Cardiac septum (tissue), 1 donor: ENCODE measurements around the gene HAUS8. TPM values are rescaled to one million over a fixed set of nuclear protein-coding genes. Genes with fewer than 3 reads are reported as not detected.
A peak's percentile ranks its signal among the peaks of the same experiment; 100 is the strongest.
"Not testable (repeated sequence)": the region's sequence is repeated elsewhere in the genome, so short reads cannot be mapped to it uniquely, and the experiment has no call there.

ENCODE experiments used
- DNase-seq: peaks from one replicate; pipeline ENCODE4 v3.0.0-alpha.2; 2020; ENCODE audit warnings: low spot score
- intact Hi-C: fragments of 100-400 bp; cut with DNase I; formaldehyde crosslinking; loops from one replicate; pipeline ENCODE4 v1.14.0; 2022
- total RNA-seq: library from RNA; stranded (reverse); fragmentation: NEBNext Ultra II Directional; extraction: Animal tissue kit (Norgen Biotek cat#: 25700); gene quantifications from one replicate; pipeline ENCODE4 v1.2.1, GENCODE V29; 2021
- donor health status: DM: no; HTN: no; CAD: no.

HAUS8 gene
- total RNA-seq, 1 donor from 2014 or later, result 2.6 TPM

- DNase-seq, result no peak
- intact Hi-C loops, result no loop called here
Measured at GRCh38 chr19:17104679-17105078, 29.4 kb upstream of the HAUS8 start.

GRCh38 chr19:17103177-17103576 lies 27.9 kb upstream of the HAUS8 start:
- no peak for DNase-seq
- intact Hi-C loops, result no loop called here

- DNase-seq, result no peak
- intact Hi-C loops, result no loop called here
Measured at GRCh38 chr19:17101686-17102628, 26.7 kb upstream of the HAUS8 start.

- DNase-seq, result no peak
- intact Hi-C loops, result no loop called here
Measured at GRCh38 chr19:17098326-17098725, 23.1 kb upstream of the HAUS8 start.

- DNase-seq, result no peak
- intact Hi-C loops, result no loop called here
Measured at GRCh38 chr19:17097593-17098126, 22.4 kb upstream of the HAUS8 start.

GRCh38 chr19:17095141-17095919 lies 20.1 kb upstream of the HAUS8 start:
- DNase-seq, result no peak
- intact Hi-C loops, result no loop called here

GRCh38 chr19:17094694-17095093 lies 19.4 kb upstream of the HAUS8 start:
- DNase-seq, intact Hi-C loops: not testable (repeated sequence)

- intact Hi-C loops, result no loop called here
- no peak for DNase-seq
Measured at GRCh38 chr19:17092696-17093095, 17.4 kb upstream of the HAUS8 start.

GRCh38 chr19:17091758-17092333 lies 16.6 kb upstream of the HAUS8 start:
- intact Hi-C loops, result no loop called here
- DNase-seq, result peak; percentile 92

- intact Hi-C loops, result no loop called here
Measured at GRCh38 chr19:17090583-17090982, 15.3 kb upstream of the HAUS8 start.

GRCh38 chr19:17088552-17088951 lies 13.3 kb upstream of the HAUS8 start:
- no peak for DNase-seq
- intact Hi-C loops, result no loop called here

More at GRCh38 chr19:17090583-17090982, 15.3 kb upstream of the HAUS8 start:
- DNase-seq, result no peak

- intact Hi-C loops, result no loop called here
- no peak for DNase-seq
Measured at GRCh38 chr19:17086834-17087233, 11.6 kb upstream of the HAUS8 start.

- intact Hi-C loops, result no loop called here
- DNase-seq, result no peak
Measured at GRCh38 chr19:17086120-17086519, 10.9 kb upstream of the HAUS8 start.

GRCh38 chr19:17081672-17082630 lies 6.7 kb upstream of the HAUS8 start:
- intact Hi-C loops, result no loop called here

GRCh38 chr19:17080440-17080801 lies 5.2 kb upstream of the HAUS8 start:
- no peak for DNase-seq
- intact Hi-C loops, result no loop called here

More at GRCh38 chr19:17081672-17082630, 6.7 kb upstream of the HAUS8 start:
- DNase-seq, result no peak

- DNase-seq, result peak; percentile 80
- intact Hi-C loops, result loop anchor here (5.0 kb wide), 1 partner anchor 147 kb away; the partner anchor contains the start of gene OCEL1
Measured at GRCh38 chr19:17079710-17080439, 4.6 kb upstream of the HAUS8 start.

- DNase-seq, result no peak
- intact Hi-C loops, result loop anchor here (5.0 kb wide), 1 partner anchor 148 kb away; the partner anchor contains the start of gene OCEL1
Measured at GRCh38 chr19:17078920-17079709, 3.9 kb upstream of the HAUS8 start.
